ENCODE data around the gene LAMA1. TPM values are rescaled to one million over a fixed set of nuclear protein-coding genes. Genes with fewer than 3 reads are reported as not detected.

Gene LAMA1
- total RNA-seq, 1 experiment from 2014 or later, result not detected

DNA sequence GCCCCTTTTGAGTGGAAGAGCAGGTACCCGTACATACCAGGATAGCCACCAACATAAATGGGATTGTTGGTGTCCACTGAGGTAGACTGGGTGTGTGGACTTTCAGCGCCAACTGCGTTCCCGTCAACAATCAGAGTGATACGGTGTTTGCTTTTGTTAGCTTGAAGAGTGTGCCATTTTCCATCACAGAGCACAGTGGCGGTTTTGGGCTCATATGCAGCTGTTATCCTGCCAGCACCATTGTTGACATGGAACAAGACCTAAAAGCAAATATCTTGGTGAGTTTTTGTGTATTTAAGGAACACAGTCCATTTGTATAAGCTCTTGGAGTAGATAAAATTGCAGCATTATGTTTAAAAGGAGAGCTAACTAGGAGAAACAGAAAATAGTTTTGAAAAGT lies 174.5 kb downstream of the LAMA1 start:
- no peak overlapping the region for H3K4me2 ChIP-seq
- H3K27ac ChIP-seq, result no peak overlapping the region
- no peaks in the 10 kb centered on the region for H3K36me3 ChIP-seq (ENCODE audit: low read depth)
- ChIA-PET POLR2A (ENCODE audit: unreplicated experiment) (no interaction called here), CTCF (no interaction called here)
- intact Hi-C loops (cut with micrococcal nuclease; ENCODE audit: unreplicated experiment), result no loop called here
- H3K4me3 ChIP-seq, result no peak overlapping the region
- no peak overlapping the region for H2AFZ ChIP-seq
- H3K79me2 ChIP-seq (ENCODE audit: low read depth), result no peaks in the 10 kb centered on the region
- H3K4me1 ChIP-seq (replicated peaks; ENCODE audit: insufficient read depth), result no peaks in the 10 kb centered on the region
- no peaks in the 10 kb centered on the region for H3K9me2 ChIP-seq (ENCODE audit: insufficient read depth)
- TF ChIP-seq, protein P1, sequence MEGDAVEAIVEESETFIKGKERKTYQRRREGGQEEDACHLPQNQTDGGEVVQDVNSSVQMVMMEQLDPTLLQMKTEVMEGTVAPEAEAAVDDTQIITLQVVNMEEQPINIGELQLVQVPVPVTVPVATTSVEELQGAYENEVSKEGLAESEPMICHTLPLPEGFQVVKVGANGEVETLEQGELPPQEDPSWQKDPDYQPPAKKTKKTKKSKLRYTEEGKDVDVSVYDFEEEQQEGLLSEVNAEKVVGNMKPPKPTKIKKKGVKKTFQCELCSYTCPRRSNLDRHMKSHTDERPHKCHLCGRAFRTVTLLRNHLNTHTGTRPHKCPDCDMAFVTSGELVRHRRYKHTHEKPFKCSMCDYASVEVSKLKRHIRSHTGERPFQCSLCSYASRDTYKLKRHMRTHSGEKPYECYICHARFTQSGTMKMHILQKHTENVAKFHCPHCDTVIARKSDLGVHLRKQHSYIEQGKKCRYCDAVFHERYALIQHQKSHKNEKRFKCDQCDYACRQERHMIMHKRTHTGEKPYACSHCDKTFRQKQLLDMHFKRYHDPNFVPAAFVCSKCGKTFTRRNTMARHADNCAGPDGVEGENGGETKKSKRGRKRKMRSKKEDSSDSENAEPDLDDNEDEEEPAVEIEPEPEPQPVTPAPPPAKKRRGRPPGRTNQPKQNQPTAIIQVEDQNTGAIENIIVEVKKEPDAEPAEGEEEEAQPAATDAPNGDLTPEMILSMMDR (conservative IDR thresholded peaks at IDR 0.05), result no peak
- TF ChIP-seq EZH2 (IDR thresholded peaks at IDR 0.05; ENCODE audit: low read depth), result no peak
- DNase-seq, result no peak
- no peaks in the 10 kb centered on the region for H3K9me3 ChIP-seq (ENCODE audit: insufficient read depth, low read depth)
- peaks cover 92% of the 10 kb centered on the region for H3K27me3 ChIP-seq (ENCODE audit: insufficient read depth, low read depth)
- no peaks in the 10 kb centered on the region for H4K20me1 ChIP-seq (ENCODE audit: insufficient read depth)
- no peaks in the 10 kb centered on the region for H3F3A ChIP-seq (ENCODE audit: insufficient read depth, low read depth)
- no TSS peak for BruUV-seq (replicated peaks)

- H3K4me2 ChIP-seq, result no peak overlapping the region
- TF ChIP-seq EZH2 (IDR thresholded peaks at IDR 0.05; ENCODE audit: low read depth), result no peak
- TF ChIP-seq, protein P1 (conservative IDR thresholded peaks at IDR 0.05), result no peak
- no peaks in the 10 kb centered on the region for H3K79me2 ChIP-seq (ENCODE audit: low read depth)
- no peak overlapping the region for H3K4me3 ChIP-seq
- POLR2A ChIA-PET (ENCODE audit: unreplicated experiment), result no interaction called here
- intact Hi-C loops (cut with micrococcal nuclease; ENCODE audit: unreplicated experiment), result no loop called here
- no peaks in the 10 kb centered on the region for H3K4me1 ChIP-seq (replicated peaks; ENCODE audit: insufficient read depth)
- H3K9me2 ChIP-seq (ENCODE audit: insufficient read depth), result no peaks in the 10 kb centered on the region
- H3K27me3 ChIP-seq (ENCODE audit: insufficient read depth, low read depth), result peaks cover 92% of the 10 kb centered on the region
- no peaks in the 10 kb centered on the region for H3K36me3 ChIP-seq (ENCODE audit: low read depth)
- BruUV-seq (replicated peaks), result no TSS peak
- no peaks in the 10 kb centered on the region for H4K20me1 ChIP-seq (ENCODE audit: insufficient read depth)
- H3K9me3 ChIP-seq (ENCODE audit: insufficient read depth, low read depth), result no peaks in the 10 kb centered on the region
- no peak for DNase-seq
- no peak overlapping the region for H2AFZ ChIP-seq
- CTCF ChIA-PET, result no interaction called here
- no peak overlapping the region for H3K27ac ChIP-seq
- H3F3A ChIP-seq (ENCODE audit: insufficient read depth, low read depth), result no peaks in the 10 kb centered on the region
These were observed 174.9 kb downstream of the LAMA1 start for GRCh38 chr18:6942742-6943141.

DNA sequence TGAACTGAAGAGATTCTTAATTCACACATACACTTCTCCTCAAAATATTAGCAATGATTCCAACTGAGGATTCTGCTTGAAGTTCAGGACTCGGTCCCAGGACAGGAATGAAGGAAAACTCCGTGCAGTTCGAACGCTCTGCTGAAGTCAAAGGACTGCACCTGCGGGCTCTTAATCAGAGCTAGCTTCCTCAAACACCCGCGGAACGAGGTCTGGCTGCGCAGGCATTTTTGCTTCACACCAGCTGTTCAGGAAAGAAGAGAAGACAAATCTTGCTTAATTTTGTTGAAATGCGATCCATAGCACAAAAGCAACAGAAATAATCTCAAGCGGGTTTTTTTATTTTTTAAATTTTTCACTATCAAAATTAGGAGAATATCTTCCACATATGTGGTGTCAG lies 175.6 kb downstream of the LAMA1 start:
- H2AFZ ChIP-seq, result no peak overlapping the region
- no peaks in the 10 kb centered on the region for H4K20me1 ChIP-seq (ENCODE audit: insufficient read depth)
- H3K4me1 ChIP-seq (replicated peaks; ENCODE audit: insufficient read depth), result no peaks in the 10 kb centered on the region
- no peaks in the 10 kb centered on the region for H3K9me3 ChIP-seq (ENCODE audit: insufficient read depth, low read depth)
- CTCF ChIA-PET, result no interaction called here
- no TSS peak for BruUV-seq (replicated peaks)
- POLR2A ChIA-PET (ENCODE audit: unreplicated experiment), result no interaction called here
- H3K27me3 ChIP-seq (ENCODE audit: insufficient read depth, low read depth), result peaks cover 88% of the 10 kb centered on the region
- no peak for DNase-seq
- H3K36me3 ChIP-seq (ENCODE audit: low read depth), result no peaks in the 10 kb centered on the region
- no peak overlapping the region for H3K4me2 ChIP-seq
- no peak overlapping the region for H3K27ac ChIP-seq
- intact Hi-C loops (cut with micrococcal nuclease; ENCODE audit: unreplicated experiment), result no loop called here
- H3K4me3 ChIP-seq, result no peak overlapping the region
- no peaks in the 10 kb centered on the region for H3K9me2 ChIP-seq (ENCODE audit: insufficient read depth)
- no peak for TF ChIP-seq EZH2 (IDR thresholded peaks at IDR 0.05; ENCODE audit: low read depth)
- TF ChIP-seq, protein P1 (conservative IDR thresholded peaks at IDR 0.05), result no peak
- H3K79me2 ChIP-seq (ENCODE audit: low read depth), result no peaks in the 10 kb centered on the region
- H3F3A ChIP-seq (ENCODE audit: insufficient read depth, low read depth), result no peaks in the 10 kb centered on the region
